ENCODE data around the gene EIF4G1.

Gene EIF4G1

GRCh38 chr3:184290331-184290730 is 24.1 kb upstream of the EIF4G1 start:
- no peak for DNase-seq
- Histone ChIP-seq H3K4me3 (ENCODE audit: insufficient read depth, low read depth, low read length, poor library complexity, severe bottlenecking) (no peak overlapping the region), H3K27ac (ENCODE audit: insufficient read depth, low read length, poor library complexity, severe bottlenecking) (no peak overlapping the region), H3K4me1 (ENCODE audit: control insufficient read depth, insufficient read depth, low read length, poor library complexity, severe bottlenecking) (no peaks in the 10 kb centered on the region), H3K36me3 (ENCODE audit: control insufficient read depth, insufficient read depth, low read length) (no peaks in the 10 kb centered on the region), H3K27me3 (replicated peaks; ENCODE audit: control insufficient read depth, insufficient read depth, low read length, poor library complexity, severe bottlenecking) (peaks cover 3% of the 10 kb centered on the region), H3K9me3 (ENCODE audit: control insufficient read depth, low read length) (no peaks in the 10 kb centered on the region)

GRCh38 chr3:184291044-184291737 is 23.2 kb upstream of the EIF4G1 start:
- Histone ChIP-seq H3K27ac (ENCODE audit: insufficient read depth, low read length, poor library complexity, severe bottlenecking) (no peak overlapping the region), H3K4me1 (ENCODE audit: control insufficient read depth, insufficient read depth, low read length, poor library complexity, severe bottlenecking) (no peaks in the 10 kb centered on the region)

GRCh38 chr3:184291738-184292445 is 22.5 kb upstream of the EIF4G1 start:
- no peaks in the 10 kb centered on the region for H3K4me1 ChIP-seq (ENCODE audit: control insufficient read depth, insufficient read depth, low read length, poor library complexity, severe bottlenecking)
- peaks cover 3% of the 10 kb centered on the region for H3K27me3 ChIP-seq (replicated peaks; ENCODE audit: control insufficient read depth, insufficient read depth, low read length, poor library complexity, severe bottlenecking)
- H3K4me3 ChIP-seq (ENCODE audit: insufficient read depth, low read depth, low read length, poor library complexity, severe bottlenecking): no peak overlapping the region
- DNase-seq: no peak
- no peaks in the 10 kb centered on the region for H3K36me3 ChIP-seq (ENCODE audit: control insufficient read depth, insufficient read depth, low read length)
- no peak overlapping the region for H3K27ac ChIP-seq (ENCODE audit: insufficient read depth, low read length, poor library complexity, severe bottlenecking)
- no peaks in the 10 kb centered on the region for H3K9me3 ChIP-seq (ENCODE audit: control insufficient read depth, low read length)

More at GRCh38 chr3:184291044-184291737, 23.2 kb upstream of the EIF4G1 start:
- Histone ChIP-seq H3K27me3 (replicated peaks; ENCODE audit: control insufficient read depth, insufficient read depth, low read length, poor library complexity, severe bottlenecking) (peaks cover 3% of the 10 kb centered on the region), H3K9me3 (ENCODE audit: control insufficient read depth, low read length) (no peaks in the 10 kb centered on the region), H3K36me3 (ENCODE audit: control insufficient read depth, insufficient read depth, low read length) (no peaks in the 10 kb centered on the region), H3K4me3 (ENCODE audit: insufficient read depth, low read depth, low read length, poor library complexity, severe bottlenecking) (no peak overlapping the region)
- DNase-seq: no peak

- DNase-seq: no peak
- Histone ChIP-seq H3K4me1 (ENCODE audit: control insufficient read depth, insufficient read depth, low read length, poor library complexity, severe bottlenecking) (peaks cover 6% of the 10 kb centered on the region), H3K9me3 (ENCODE audit: control insufficient read depth, low read length) (no peaks in the 10 kb centered on the region), H3K4me3 (ENCODE audit: insufficient read depth, low read depth, low read length, poor library complexity, severe bottlenecking) (no peak overlapping the region), H3K27ac (ENCODE audit: insufficient read depth, low read length, poor library complexity, severe bottlenecking) (no peak overlapping the region), H3K27me3 (replicated peaks; ENCODE audit: control insufficient read depth, insufficient read depth, low read length, poor library complexity, severe bottlenecking) (no peaks in the 10 kb centered on the region), H3K36me3 (ENCODE audit: control insufficient read depth, insufficient read depth, low read length) (peaks cover 4% of the 10 kb centered on the region)
Measured at GRCh38 chr3:184295771-184296170, 18.6 kb upstream of the EIF4G1 start.

- Histone ChIP-seq H3K27me3 (replicated peaks; ENCODE audit: control insufficient read depth, insufficient read depth, low read length, poor library complexity, severe bottlenecking) (no peaks in the 10 kb centered on the region), H3K36me3 (ENCODE audit: control insufficient read depth, insufficient read depth, low read length) (peaks cover 10% of the 10 kb centered on the region), H3K9me3 (ENCODE audit: control insufficient read depth, low read length) (no peaks in the 10 kb centered on the region), H3K27ac (ENCODE audit: insufficient read depth, low read length, poor library complexity, severe bottlenecking) (no peak overlapping the region), H3K4me1 (ENCODE audit: control insufficient read depth, insufficient read depth, low read length, poor library complexity, severe bottlenecking) (peaks cover 6% of the 10 kb centered on the region), H3K4me3 (ENCODE audit: insufficient read depth, low read depth, low read length, poor library complexity, severe bottlenecking) (no peak overlapping the region)
- no peak for DNase-seq
Measured at GRCh38 chr3:184296616-184297015, 17.8 kb upstream of the EIF4G1 start.

GRCh38 chr3:184298759-184299487 is 15.5 kb upstream of the EIF4G1 start, which contains the start of gene PSMD2:
PSMD2 (plus strand) TSS chr3:184299241; CDS start chr3:184299267, 26 bp downstream.
- H3K4me3 ChIP-seq (ENCODE audit: insufficient read depth, low read depth, low read length, poor library complexity, severe bottlenecking): peak within 1 kb of the TSS; percentile 64
- no peaks in the 10 kb centered on the region for H3K27me3 ChIP-seq (replicated peaks; ENCODE audit: control insufficient read depth, insufficient read depth, low read length, poor library complexity, severe bottlenecking)
- H3K9me3 ChIP-seq (ENCODE audit: control insufficient read depth, low read length): no peaks in the 10 kb centered on the region
- peak; percentile 96 to 97 (median 97) for DNase-seq
- H3K36me3 ChIP-seq (ENCODE audit: control insufficient read depth, insufficient read depth, low read length): peaks cover 33% of the 10 kb centered on the region
- peak within 1 kb of the TSS; percentile 74 for H3K27ac ChIP-seq (ENCODE audit: insufficient read depth, low read length, poor library complexity, severe bottlenecking)
- peaks cover 6% of the 10 kb centered on the region for H3K4me1 ChIP-seq (ENCODE audit: control insufficient read depth, insufficient read depth, low read length, poor library complexity, severe bottlenecking)

GRCh38 chr3:184299488-184300377 is 14.7 kb upstream of the EIF4G1 start:
- H3K9me3 ChIP-seq (ENCODE audit: control insufficient read depth, low read length): no peaks in the 10 kb centered on the region
- H3K4me3 ChIP-seq (ENCODE audit: insufficient read depth, low read depth, low read length, poor library complexity, severe bottlenecking): peak overlapping the region; percentile 64
- peaks cover 41% of the 10 kb centered on the region for H3K36me3 ChIP-seq (ENCODE audit: control insufficient read depth, insufficient read depth, low read length)
- H3K4me1 ChIP-seq (ENCODE audit: control insufficient read depth, insufficient read depth, low read length, poor library complexity, severe bottlenecking): peaks cover 6% of the 10 kb centered on the region
- peak overlapping the region; percentile 61 for H3K27ac ChIP-seq (ENCODE audit: insufficient read depth, low read length, poor library complexity, severe bottlenecking)
- no peaks in the 10 kb centered on the region for H3K27me3 ChIP-seq (replicated peaks; ENCODE audit: control insufficient read depth, insufficient read depth, low read length, poor library complexity, severe bottlenecking)
- no peak for DNase-seq

- H3K36me3 ChIP-seq (ENCODE audit: control insufficient read depth, insufficient read depth, low read length): peaks cover 46% of the 10 kb centered on the region
- H3K27ac ChIP-seq (ENCODE audit: insufficient read depth, low read length, poor library complexity, severe bottlenecking): no peak overlapping the region
- no peak for DNase-seq
- peaks cover 6% of the 10 kb centered on the region for H3K4me1 ChIP-seq (ENCODE audit: control insufficient read depth, insufficient read depth, low read length, poor library complexity, severe bottlenecking)
- no peaks in the 10 kb centered on the region for H3K27me3 ChIP-seq (replicated peaks; ENCODE audit: control insufficient read depth, insufficient read depth, low read length, poor library complexity, severe bottlenecking)
- no peaks in the 10 kb centered on the region for H3K9me3 ChIP-seq (ENCODE audit: control insufficient read depth, low read length)
- no peak overlapping the region for H3K4me3 ChIP-seq (ENCODE audit: insufficient read depth, low read depth, low read length, poor library complexity, severe bottlenecking)
Measured at GRCh38 chr3:184300378-184300720, 14.1 kb upstream of the EIF4G1 start.

GRCh38 chr3:184305577-184305976 is 8.8 kb upstream of the EIF4G1 start:
- DNase-seq: no peak
- Histone ChIP-seq H3K36me3 (ENCODE audit: control insufficient read depth, insufficient read depth, low read length) (peaks cover 77% of the 10 kb centered on the region), H3K4me1 (ENCODE audit: control insufficient read depth, insufficient read depth, low read length, poor library complexity, severe bottlenecking) (no peaks in the 10 kb centered on the region)

More at GRCh38 chr3:184305577-184305976, 8.8 kb upstream of the EIF4G1 start:
- no peaks in the 10 kb centered on the region for H3K27me3 ChIP-seq (replicated peaks; ENCODE audit: control insufficient read depth, insufficient read depth, low read length, poor library complexity, severe bottlenecking)
- no peak overlapping the region for H3K27ac ChIP-seq (ENCODE audit: insufficient read depth, low read length, poor library complexity, severe bottlenecking)
- H3K9me3 ChIP-seq (ENCODE audit: control insufficient read depth, low read length): no peaks in the 10 kb centered on the region
- no peak overlapping the region for H3K4me3 ChIP-seq (ENCODE audit: insufficient read depth, low read depth, low read length, poor library complexity, severe bottlenecking)
